SK-N-DZ (cell line): ENCODE data around the gene ST8SIA1.

Experiments
- DNase-seq: peaks from one replicate; pipeline ENCODE4 v3.0.0-alpha.2; 2015; ENCODE audit warnings: low spot score

Gene ST8SIA1

DNA sequence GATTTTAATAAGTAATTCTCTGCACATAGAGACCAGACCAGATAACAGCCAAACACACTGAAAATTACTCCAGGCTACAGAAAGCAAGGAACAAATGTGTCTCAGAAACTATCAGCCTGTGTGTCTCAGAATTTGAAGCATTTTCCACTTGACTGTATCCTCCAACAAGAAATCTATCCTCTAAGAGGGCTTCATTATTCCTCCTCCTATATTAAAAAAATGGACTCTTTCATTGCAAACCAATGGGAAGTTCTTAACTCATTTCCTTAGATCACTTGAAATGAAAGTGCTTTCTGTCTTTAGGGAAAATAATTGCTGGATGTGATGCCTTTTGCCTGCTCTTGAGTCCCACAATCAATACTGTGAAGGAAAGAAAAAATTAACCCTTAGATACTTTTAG is 2.3 kb downstream of the ST8SIA1 start:
- no peak for DNase-seq

DNA sequence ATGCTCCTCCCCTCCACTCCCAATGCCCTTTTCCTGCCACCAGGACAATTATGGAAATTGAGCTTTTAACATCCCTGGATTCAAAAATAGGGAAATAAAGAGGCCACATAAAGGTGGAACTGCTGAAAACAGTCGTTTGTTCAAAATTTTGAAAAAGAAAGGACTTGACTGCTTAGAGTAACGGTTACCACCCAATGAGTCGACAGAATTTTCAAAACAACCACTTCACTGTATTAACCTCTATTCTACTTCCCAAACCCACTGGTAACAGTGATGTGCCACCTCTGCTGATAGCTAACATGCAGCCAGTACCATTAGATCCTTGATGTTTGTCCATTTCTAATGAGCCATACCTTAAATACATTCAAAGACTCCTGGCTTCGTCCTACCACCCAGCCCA is 4.9 kb downstream of the ST8SIA1 start:
- DNase-seq, result no peak

DNA sequence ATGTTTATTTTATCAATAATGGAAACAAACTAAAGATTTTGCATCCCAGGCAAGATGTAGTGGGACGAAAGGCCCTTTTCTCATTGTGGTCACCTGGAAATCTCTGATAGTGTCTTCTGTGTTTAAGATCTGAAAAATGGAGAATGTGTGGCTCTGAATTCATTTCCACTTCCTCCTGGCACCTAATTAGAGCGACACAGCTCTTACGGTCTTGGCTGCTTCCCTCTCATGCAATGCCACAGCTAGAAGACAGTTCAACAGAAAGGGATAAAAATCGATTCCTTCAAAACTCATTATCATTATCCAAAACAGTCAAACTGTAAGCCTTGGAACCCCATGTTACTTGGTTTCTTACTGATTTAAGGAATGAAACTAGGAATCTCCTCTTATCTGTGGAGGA is 9.3 kb downstream of the ST8SIA1 start:
- no peak for DNase-seq

DNA sequence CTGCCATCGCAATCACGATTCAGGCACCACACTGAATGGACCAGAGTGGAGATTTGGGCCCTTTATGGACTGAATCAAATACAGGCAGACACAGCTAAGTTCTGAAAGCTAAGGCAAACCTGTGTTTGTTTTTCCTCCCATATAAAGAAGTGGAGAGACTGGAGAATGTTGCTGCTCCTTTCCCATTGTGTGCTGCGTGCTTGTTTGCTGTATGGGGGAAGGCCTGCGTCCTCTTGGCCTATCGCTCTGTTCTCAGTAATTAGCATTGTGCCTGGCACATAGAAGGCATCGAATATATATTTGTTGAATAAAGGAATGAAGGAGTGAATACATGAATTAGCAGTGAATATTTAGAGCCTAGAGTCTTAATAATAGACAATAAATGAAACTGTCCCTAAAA is 12.4 kb downstream of the ST8SIA1 start:
- no peak for DNase-seq

DNA sequence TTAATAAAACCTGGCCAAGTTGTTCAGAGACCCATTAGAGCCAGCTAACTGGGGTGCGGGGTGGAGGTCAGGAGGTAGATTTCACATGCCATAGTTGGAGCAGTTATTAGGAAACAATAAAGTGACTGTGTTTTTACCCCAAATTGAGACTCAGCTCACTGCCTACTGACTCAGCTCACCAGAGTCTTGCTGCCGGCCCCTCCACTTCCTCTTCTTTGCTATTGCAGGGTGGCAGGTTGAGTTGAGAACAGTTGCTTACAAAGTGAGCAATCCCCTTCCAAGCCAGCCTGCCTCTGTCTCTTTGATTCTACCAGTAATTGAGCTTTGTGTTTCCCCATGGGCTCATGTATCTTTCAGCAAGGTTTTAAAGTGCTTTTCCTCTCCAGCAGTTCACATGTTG is 12.9 kb downstream of the ST8SIA1 start:
- no peak for DNase-seq

DNA sequence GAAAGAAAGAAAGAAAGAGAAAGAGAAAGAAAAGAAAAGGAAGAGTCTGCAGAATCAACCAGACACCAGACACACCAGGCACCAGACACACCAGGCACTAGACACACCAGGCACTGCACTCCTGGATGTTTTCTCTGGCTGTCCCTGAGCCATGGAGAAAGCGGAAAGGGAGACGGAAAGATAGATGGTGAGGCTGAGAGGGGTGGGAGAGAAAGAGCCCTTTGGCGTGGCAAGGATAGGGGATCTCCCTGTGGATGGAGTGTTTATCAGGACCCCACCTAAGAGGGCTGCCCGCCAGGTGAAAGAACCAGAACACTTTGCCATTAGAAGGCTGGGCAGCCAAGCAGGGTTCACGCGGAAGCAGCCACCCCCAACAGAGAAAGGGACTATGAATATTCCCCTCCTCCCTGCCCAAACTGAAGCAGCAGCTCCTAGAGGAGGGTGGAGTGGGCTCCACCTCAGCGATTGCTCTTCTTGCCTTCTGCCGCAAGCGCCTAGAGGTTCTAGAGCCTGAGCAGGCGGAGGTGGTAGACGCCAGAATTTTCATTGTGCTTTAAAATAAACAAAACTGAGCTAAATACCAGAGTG is 13.4 kb downstream of the ST8SIA1 start:
- DNase-seq, result peak; percentile 48

DNA sequence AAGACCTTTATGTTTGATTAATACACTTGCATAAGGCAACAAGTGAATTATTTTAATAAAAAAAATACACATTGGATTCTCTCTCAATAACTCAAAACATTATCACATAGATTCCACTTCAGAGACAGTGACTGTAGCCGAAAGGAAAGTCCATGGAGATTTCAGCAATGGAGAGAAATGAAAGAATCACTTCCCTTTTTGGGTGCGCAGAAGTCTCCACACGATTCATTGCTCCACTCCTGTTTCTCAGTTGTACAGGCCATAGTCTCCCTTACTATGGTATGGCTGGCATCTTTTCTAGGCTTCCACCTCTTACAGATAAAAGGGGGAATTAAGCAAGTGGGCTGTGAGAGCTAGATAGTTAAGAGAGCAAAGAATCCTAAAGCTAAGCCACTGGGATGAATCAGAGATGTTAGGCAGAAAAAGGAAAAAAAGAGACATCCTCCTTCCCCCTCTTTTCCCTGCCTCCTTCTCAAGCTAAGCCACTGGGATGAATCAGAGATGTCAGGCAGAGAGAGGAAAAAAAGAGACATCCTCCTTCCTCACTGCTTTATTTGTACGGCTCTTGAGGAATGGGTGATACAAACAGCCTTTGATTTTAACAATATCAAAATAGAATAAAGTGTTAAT is 16.3 kb downstream of the ST8SIA1 start:
- DNase-seq, result no peak

DNA sequence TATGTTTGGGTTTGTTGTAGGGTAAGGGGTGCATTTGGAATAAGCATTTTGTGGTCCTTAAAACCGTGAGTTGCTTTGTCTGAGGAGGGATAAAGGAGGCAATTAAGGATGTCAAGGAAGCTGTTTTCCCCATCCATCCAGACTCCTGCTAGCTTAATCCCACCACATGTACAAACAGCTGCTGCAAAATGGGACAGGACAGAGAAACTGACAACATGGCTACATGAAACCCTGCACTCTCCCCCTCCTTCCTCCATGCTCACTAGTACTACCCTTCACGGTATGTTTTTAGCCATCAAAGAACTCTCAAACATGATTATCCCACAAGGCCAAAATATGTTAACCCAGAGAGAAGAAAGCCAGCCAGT is 20.6 kb downstream of the ST8SIA1 start:
- DNase-seq, result no peak

DNA sequence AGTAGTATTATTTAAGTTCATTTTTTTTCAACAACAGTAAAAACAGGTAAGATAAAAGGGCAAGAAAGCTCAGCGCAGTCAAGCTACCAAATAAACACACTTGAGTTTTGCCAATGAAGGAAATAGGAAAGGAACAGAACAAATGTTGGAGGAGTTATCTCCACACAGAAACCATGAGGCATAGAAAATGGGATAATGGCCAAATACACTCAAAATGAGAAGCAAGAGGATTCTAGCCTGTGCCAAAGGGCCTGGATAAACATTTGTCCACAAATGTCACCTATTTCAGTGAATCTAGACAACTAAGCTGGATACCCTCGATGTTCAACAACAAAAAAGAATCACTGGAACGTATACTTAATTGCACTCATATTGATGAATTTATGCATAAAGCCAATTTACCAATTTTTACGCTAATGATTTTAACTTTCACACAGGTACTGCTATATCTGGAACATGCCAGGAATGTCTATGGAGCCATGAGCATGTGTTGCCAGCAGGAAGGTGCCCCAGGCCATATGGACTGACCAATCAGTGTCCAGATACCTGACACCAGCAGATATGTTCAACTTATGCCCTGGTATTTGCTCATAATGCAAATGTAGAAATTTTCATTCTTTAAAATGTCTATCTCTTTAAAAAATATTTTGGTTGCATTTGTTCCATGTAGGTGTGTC is 21.1 kb downstream of the ST8SIA1 start:
- no peak for DNase-seq

DNA sequence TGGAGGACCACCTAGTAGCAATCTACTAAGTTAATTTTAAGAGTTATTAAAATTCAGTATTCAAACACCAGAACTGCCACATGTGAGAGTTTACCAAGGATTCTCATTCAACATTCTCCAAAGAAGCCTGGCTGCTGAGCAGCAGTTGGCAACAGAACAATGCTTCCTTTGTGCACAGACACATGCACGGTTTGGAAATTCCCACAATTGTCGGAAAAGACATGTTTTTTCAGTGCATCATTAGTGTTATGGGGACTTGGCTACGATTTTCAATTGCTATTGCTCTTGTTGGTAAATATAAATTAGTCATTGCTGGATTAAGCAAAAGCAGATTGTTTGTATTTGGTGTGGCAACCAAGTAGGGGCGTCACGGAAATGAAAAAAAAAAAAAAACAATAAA is 22.2 kb downstream of the ST8SIA1 start:
- DNase-seq, result no peak

DNA sequence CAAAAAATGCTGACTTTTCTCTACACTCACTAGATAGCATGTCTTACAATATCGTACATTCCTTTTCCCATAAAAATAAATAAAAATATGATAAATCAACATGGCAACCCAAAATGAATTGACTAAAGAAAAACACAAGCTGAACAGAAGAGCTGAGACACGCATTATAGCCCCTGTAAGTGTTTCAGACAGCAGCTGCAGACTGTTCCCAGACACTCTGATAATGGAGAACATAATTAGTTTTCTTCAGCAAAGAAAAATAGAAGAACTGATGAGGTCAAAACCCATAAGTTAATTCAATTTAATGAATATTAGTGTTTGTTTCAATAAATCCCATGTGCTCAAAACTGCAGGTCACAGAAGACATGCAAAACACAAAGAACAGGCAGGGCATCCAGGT is 23.8 kb downstream of the ST8SIA1 start:
- DNase-seq, result peak; percentile 88

DNA sequence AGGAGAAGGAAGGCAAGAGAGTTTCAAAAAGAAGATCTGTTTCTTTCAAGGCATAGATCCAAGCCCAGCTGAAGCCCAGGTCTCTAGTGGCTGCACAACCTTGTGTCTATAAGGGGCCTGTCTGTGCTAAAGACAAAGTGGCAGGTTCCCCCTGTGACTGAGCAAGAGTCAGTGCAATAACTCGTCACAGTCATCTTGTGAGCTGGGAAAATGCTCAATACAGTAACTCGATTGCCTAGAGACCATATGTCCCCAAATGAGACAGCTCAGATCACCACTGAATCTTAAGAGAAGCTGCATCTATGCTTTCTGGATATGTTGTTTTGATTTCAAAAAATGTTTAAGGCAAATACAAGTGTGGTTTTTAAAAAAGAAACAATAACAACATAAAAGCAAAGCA is 24.2 kb downstream of the ST8SIA1 start:
- peak; percentile 89 for DNase-seq

DNA sequence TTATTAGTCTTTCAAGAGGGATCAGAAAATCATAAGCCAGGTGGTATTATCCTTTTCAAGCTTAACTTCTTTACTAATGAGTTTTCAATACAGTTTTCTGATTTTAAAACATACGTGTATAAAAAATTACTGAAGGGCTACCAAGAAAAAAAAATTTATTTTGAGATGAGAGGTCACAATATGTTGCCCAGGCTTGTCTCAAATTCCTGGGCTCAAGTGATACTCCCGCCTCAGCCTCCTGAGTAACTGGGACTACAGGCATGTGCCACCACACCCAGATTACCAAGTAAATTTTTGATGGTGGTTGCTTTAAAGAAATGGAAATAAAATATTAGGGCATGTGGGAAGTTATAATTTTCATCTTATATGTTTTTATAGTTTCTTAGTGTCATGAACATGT is 26.7 kb downstream of the ST8SIA1 start:
- no peak for DNase-seq

DNA sequence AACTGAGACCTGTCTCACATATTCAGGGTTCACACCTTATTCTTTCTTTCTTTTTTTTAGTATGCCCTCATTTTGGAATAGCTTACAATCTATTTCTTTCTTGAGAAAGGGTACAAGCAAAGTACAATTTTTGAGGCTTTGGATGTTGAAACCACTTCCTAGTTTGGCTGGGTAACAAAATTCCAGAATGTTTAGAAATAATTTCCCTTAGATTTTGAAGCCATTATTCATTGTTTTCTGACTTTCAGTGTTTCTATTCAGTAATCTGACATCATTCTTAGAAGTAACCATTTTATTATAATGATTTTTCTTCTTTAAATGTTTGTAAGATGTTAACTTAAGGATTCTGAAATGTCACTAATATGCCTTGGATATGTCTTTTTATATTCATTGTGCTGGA is 28.2 kb downstream of the ST8SIA1 start:
- DNase-seq, result no peak

DNA sequence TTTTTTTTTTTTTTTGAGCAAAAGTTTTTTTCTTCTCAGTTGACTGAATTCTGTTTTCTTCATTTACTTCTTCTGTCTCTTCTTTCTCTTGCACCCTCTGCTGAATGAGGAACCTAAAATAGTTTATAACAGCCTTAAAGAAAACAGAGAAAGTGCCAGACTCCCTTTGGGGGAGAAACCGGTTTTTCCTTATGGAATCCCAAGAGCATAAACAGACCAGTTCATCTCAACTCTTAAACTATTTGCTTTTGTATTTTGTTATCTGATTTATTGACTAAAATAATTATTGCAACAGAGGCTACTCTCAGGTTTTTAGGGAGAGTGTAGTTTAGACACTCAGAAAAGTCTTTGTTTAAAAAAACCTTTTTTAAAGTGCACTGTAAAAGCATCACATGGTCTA is 30.2 kb downstream of the ST8SIA1 start:
- DNase-seq, result no peak

DNA sequence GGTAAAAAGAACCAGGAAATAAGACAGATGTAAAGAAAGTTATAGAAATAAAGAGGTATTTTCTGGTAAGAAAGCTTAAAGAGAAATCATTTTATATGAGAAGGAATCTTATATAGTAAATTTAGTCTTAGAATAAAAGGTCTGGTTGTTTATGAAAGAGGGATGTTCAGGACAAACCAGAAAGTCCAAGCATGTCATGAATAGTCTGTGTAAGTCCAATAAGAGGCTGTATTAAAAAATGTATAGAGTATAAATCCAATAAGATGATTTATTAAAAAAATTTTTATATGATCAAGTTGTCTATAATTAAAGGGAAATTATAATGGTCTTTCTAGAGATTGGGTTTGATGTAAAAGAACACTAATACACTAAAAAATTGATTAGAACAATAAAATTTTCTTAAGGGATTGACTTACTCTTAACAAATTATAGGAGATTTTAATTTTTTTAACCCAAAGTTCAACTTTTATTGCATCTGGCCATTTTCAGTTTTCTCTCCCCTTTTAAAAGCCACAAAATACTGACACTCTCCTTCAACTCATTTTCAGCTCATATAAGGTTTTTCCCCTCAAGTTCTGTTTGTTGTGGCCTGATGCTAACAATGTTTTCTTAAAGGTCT is 35.1 kb downstream of the ST8SIA1 start:
- peak; percentile 46 for DNase-seq

DNA sequence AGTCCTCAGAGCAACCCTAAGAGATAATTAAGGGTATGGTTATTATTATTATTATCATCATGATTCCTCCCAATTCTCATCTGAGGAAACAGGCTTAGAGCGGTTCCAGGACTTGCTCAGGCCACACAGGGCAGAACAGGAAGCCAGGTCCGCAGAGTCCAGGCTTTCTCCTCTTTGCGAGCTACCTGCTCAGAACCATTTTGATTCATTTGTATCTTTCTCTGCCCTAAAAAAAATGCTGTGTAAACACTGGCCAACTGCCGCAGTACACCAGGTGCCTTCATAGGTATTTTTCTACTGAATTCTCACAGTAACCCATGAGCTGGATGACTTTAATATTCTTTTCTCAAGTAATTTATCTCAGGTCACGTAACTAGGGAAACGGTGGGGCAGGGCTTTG is 45.3 kb downstream of the ST8SIA1 start:
- no peak for DNase-seq

DNA sequence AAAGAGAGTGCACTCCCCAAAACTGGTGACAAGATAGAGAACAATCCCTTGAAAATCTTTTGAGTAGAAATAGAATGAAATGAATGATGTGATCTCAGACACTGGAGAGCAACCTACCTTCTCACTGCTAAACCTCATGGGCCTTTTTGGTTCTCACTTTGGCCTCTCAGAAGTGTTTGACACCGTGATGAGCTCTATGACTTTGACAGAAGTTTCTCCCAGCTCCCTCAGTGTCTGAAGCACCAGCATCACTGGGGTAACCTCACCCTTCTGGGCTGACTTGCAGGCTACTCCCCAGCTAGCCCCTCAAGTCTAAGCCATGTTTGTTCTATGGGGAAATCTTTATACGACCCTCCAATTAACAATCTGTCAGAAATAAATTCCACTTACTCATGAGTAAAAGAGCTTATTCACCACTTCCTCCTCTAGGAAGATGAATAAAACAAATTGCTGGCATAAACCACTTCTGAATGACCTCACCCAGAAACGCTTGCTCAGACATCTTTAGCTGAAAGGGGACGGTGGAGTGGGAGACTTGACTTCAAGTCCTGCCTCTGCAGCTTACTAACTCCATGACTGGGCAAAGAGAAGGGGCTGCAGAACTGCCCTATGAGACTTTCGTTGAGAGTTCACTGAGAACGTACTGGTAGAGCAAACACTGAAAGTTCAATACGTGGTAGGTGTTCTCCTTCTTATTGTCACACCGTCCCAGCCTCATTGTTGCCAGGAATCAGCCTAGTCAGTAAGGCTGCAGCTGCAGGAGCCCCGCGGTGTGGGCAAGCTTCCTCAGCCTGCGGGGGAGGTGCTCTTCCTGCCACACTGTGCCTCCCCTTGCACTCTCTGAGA is 46.5 kb downstream of the ST8SIA1 start:
- DNase-seq, result no peak

DNA sequence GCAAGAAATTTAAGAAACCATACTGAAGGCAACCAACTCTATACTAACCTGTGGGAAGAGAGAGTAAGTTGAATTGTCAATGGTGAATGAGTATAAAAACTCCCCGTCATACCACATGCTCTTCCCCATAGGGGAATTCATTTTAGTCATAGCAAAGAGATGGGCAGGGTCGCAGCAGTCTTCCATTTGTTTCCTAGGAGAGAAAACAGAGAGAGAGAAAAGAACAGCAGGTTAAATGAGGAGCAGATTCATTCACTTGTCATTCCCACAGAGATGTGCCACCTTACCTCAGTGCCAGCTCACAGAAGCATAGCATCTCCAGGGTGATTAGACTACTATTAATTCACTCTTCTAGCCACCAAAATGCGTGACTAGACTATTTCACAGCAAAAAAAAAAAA is 47.4 kb downstream of the ST8SIA1 start:
- no peak for DNase-seq

DNA sequence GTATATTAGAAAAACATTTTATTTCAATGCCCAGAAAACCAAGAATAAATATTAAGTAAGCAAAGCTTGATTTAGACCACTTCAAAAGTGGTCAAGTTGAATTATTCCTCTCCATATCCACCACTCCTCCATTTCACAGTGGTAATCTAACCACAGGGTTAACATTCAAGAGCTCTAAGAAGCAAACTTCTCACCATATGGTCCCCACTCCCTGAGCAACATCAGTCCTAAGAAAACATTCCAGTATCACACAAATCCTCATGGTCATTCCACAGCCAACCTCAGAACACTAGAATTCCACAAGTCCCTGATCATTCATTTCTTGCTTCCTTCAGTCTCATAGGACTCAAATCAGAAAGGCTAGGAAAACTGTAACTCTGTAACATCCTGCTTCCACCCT is 47.9 kb downstream of the ST8SIA1 start:
- no peak for DNase-seq

DNA sequence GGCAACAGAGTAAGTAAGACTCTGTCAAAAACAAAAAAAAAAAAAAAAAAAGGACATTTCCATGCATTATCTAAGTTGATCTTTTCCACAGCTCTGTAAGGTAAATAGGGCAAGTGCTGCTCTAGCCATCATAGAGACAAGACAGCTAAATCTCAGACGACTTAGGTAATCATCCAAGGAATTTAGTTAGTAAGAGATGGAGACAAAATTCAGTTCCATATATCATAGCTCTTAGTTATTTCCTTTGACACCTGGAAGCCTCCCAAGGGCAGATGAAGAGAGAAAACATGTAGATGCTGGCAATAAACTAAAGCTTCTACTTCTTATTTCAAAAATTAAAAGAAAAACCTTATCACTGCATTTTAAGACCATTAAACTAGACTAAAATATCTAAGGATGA is 48.7 kb downstream of the ST8SIA1 start:
- no peak for DNase-seq

DNA sequence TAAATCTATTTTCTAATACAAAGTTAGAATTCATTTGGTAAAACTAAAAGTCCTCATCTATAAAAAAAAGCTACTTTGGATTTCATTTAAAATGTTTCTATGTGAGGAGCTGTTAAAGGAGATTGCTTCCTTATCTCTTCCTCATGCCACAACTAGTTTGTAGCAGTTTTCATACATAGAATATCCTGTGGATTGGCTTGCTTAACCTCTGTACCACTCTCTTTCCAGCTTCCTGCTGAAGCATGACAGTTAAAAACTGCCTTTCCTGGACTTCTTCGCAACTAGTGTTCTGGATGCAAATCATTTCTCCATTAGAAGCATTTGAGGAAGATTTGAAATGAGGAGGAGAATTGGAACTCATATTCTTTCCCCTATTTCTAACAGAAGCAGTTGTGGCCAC is 49.6 kb downstream of the ST8SIA1 start:
- no peak for DNase-seq
